Lower lobe of right lung (tissue), 2 donors: Measurements from ENCODE around the gene TMX1. TPM values are rescaled to one million over a fixed set of nuclear protein-coding genes. Genes with fewer than 3 reads are reported as not detected.
A peak's percentile ranks its signal among the peaks of the same experiment; 100 is the strongest.

Source experiments
- ATAC-seq, 2 donors: fragments of 200-7000 bp; cut with Tn5 transposase; one replicate each; pipeline ENCODE4 v1.9.1; 2020 to 2022; ENCODE audit warnings: mild to moderate bottlenecking in 2 of 2, moderate library complexity in 2 of 2
- DNase-seq: peaks from one replicate; pipeline ENCODE4 v3.0.0-alpha.2; 2020
- H3K27ac ChIP-seq: fragments of 200-600 bp; one replicate; pipeline ENCODE4 v1.8.0; 2022
- H3K27me3 ChIP-seq: fragments of 200-600 bp; one replicate; pipeline ENCODE4 v1.8.0; 2022; ENCODE audit warnings: low read depth
- H3K36me3 ChIP-seq: fragments of 200-600 bp; one replicate; pipeline ENCODE4 v1.8.0; 2022; ENCODE audit warnings: mild to moderate bottlenecking
- H3K4me1 ChIP-seq: fragments of 200-600 bp; one replicate; pipeline ENCODE4 v1.8.0; 2022
- H3K4me3 ChIP-seq: fragments of 200-600 bp; one replicate; pipeline ENCODE4 v1.8.0; 2022; ENCODE audit warnings: mild to moderate bottlenecking
- H3K9me3 ChIP-seq: fragments of 200-600 bp; one replicate; pipeline ENCODE4 v1.8.0; 2022
- intact Hi-C: fragments of 100-400 bp; cut with DNase I; formaldehyde crosslinking; loops from one replicate; pipeline ENCODE4 v1.11.0; 2022
- total RNA-seq: library from RNA; stranded (reverse); fragmentation: NEBNext Ultra II Directional; extraction: Animal tissue kit (Norgen Biotek cat#: 25700); gene quantifications from one replicate; pipeline ENCODE4 v1.2.1, GENCODE V29; 2021
- TF ChIP-seq, protein P1 (sequence below): fragments of 200-600 bp; IDR thresholded peaks from one replicate; pipeline ENCODE4 v1.8.0; 2022; ENCODE audit warnings: antibody characterized with exemption, mild to moderate bottlenecking
- donor health status: DM: no; HTN: yes; CAD: no; lungs with severe emphysema.

TMX1 gene
- total RNA-seq, 1 donor from 2014 or later, result 34.6 TPM

DNA sequence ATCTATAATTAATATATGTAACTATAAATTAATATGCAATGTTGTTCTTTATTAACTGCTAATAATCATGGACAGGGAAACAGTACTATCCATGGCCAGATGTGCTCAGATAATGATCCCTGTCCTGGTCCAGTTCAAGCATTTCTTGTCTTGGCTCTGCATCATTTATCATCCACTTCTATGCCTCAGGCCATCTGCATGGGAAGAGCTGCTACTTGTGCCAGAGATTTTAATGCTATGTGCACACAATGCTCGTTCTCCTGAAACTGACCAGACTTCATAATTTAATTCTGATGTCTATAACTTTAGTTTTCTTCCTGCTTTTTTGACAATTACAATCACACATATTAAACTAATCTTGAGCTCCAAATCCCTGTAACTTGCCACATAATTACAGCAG, 11.2 kb upstream of the TMX1 start:
- H3K4me1 ChIP-seq, result no peaks in the 10 kb centered on the region
- ATAC-seq, result no peak
- no peak overlapping the region for H3K4me3 ChIP-seq
- DNase-seq, result no peak
- no peaks in the 10 kb centered on the region for H3K9me3 ChIP-seq
- TF ChIP-seq, protein P1, sequence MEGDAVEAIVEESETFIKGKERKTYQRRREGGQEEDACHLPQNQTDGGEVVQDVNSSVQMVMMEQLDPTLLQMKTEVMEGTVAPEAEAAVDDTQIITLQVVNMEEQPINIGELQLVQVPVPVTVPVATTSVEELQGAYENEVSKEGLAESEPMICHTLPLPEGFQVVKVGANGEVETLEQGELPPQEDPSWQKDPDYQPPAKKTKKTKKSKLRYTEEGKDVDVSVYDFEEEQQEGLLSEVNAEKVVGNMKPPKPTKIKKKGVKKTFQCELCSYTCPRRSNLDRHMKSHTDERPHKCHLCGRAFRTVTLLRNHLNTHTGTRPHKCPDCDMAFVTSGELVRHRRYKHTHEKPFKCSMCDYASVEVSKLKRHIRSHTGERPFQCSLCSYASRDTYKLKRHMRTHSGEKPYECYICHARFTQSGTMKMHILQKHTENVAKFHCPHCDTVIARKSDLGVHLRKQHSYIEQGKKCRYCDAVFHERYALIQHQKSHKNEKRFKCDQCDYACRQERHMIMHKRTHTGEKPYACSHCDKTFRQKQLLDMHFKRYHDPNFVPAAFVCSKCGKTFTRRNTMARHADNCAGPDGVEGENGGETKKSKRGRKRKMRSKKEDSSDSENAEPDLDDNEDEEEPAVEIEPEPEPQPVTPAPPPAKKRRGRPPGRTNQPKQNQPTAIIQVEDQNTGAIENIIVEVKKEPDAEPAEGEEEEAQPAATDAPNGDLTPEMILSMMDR, result no peak
- intact Hi-C loops, result no loop called here
- H3K36me3 ChIP-seq, result no peaks in the 10 kb centered on the region
- H3K27me3 ChIP-seq, result no peaks in the 10 kb centered on the region
- H3K27ac ChIP-seq, result no peak overlapping the region

- Histone ChIP-seq H3K27ac (no peak overlapping the region), H3K27me3 (no peaks in the 10 kb centered on the region), H3K9me3 (no peaks in the 10 kb centered on the region), H3K4me3 (no peak overlapping the region), H3K4me1 (peaks cover 11% of the 10 kb centered on the region), H3K36me3 (no peaks in the 10 kb centered on the region)
- intact Hi-C loops, result no loop called here
- ATAC-seq, result no peak
- TF ChIP-seq, protein P1, result no peak
- no peak for DNase-seq
Measured at GRCh38 chr14:51236314-51236713, 3.7 kb upstream of the TMX1 start.

DNA sequence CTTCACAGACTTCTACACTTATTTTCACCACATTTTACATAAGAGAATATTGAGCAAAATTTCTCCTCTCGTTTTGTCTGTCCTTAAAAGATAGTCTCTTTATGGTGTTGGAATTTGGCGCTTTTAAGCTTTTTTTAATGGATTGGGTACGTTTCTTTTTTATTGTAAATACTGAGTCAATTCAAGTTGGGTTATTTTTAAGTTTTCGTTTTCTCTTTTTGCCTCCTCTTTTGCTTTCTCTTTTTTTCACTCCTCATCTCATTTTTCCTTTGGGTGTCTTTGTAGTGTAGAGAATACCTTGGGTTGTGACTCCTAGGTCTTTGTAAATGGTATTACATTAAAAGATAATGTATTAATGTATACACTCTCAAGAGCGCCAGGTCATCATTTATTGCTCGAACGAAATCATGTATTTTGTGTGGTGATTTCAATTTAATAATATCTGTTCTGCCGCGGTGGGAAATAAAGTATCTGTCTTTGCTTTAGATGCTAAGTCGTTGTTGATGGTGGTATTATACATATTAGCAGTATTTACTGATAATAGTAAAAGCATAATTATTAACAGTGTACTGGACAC, 845 bp downstream of the TMX1 start:
- Histone ChIP-seq H3K36me3 (peaks cover 8% of the 10 kb centered on the region), H3K27me3 (no peaks in the 10 kb centered on the region), H3K27ac (peak overlapping the region; percentile 92), H3K4me3 (peak overlapping the region; percentile 98), H3K9me3 (no peaks in the 10 kb centered on the region), H3K4me1 (peaks cover 35% of the 10 kb centered on the region)
- DNase-seq (no peak), ATAC-seq (no peak)
- intact Hi-C loops, result no loop called here
- TF ChIP-seq, protein P1, result no peak

DNA sequence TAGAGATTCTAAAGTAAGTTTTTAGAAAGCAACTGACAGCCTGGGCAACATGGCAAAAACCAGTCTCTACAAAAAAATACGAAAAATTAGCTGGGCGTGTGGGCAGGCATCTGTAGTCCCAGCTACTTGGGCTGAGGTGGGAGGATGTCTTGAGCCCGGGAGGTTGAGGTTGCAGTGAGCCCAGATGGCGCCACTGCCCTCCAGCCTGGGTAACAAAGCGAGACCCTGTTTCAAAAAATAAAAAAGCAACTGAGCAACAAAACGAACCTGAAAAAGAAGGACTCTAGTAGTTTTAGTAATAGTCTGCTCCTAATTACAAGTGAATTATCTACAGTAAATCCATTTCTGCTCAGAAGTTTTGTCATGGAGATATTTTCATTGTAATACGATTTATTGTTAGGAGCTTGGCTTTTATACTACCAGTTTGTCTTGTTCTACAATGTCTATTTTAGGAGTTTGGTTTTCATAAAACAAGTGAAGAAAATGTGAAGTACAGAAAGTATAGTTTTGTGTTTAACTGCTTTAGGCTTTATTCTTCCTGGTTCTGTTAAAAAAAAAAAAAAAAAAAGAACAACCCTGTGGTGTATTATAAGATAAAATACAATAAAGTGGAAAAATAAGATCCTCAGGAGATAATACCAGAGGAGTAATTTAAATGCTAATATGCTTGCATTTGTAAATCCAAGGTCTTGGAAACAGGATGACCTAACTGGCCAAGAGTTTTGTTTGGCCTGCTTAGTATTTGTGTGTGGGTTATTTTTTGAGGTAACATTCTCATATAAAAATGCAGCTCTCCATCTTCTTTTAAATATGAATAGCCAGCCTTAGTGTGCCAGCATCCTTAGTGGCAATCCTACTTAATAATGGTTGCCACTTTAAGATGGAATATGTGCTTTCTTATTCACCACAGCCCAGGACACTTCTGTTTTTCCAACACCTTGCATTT, 2.8 kb downstream of the TMX1 start:
- H3K9me3 ChIP-seq, result no peaks in the 10 kb centered on the region
- TF ChIP-seq, protein P1, result no peak
- DNase-seq (no peak), ATAC-seq (no peak)
- peaks cover 18% of the 10 kb centered on the region for H3K36me3 ChIP-seq
- no peaks in the 10 kb centered on the region for H3K27me3 ChIP-seq
- intact Hi-C loops, result no loop called here
- no peak overlapping the region for H3K4me3 ChIP-seq
- H3K4me1 ChIP-seq, result peaks cover 35% of the 10 kb centered on the region
- H3K27ac ChIP-seq, result no peak overlapping the region

DNA sequence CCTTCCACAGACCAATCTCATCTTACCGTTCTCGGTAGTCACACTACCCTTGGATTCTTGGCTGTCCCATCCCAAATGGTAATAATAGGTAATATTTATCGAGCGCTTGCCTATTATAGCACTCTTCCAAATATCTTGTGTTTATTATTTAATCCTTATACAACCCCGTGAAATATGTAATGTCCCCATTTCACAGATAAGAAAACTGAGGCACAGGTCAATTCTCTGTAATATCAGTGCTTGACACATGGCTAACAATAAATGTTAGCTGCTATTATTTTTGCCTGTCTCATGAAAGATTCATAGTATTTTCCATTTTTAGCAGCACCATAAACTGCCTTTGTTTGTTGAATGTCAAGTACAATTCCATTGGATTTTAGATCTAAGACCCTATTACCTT, 4.5 kb downstream of the TMX1 start:
- intact Hi-C loops, result no loop called here
- TF ChIP-seq, protein P1, result no peak
- no peak for ATAC-seq

More for the DNA sequence above, 4.5 kb downstream of the TMX1 start:
- no peak for DNase-seq
- Histone ChIP-seq H3K9me3 (no peaks in the 10 kb centered on the region), H3K36me3 (peaks cover 36% of the 10 kb centered on the region), H3K4me1 (peaks cover 29% of the 10 kb centered on the region), H3K4me3 (no peak overlapping the region), H3K27ac (no peak overlapping the region), H3K27me3 (no peaks in the 10 kb centered on the region)
